AG09319 (cell line): Measurements from ENCODE around the gene MYPOP.

ENCODE experiments used
- DNase-seq: peaks from one replicate; pipeline ENCODE4 v3.0.0-alpha.2; 2010; ENCODE audit warnings: low read depth; ENCODE audit errors: extremely low read depth
- CTCF ChIP-seq: IDR thresholded peaks from 2 replicates; pipeline ENCODE4 v1.5.1; 2011; ENCODE audit warnings: low read depth, mild to moderate bottlenecking, inconsistent platforms, low read length, moderate library complexity

Gene MYPOP

GRCh38 chr19:45901912-45902650, at the start of gene MYPOP:
TSS of gene MYPOP (minus strand) at chr19:45902613. CDS start at chr19:45901773, 840 bp downstream.
- TF ChIP-seq CTCF = no peak
- DNase-seq = no peak

GRCh38 chr19:45947926-45948325, 45.5 kb upstream of the MYPOP start:
- DNase-seq = no peak

GRCh38 chr19:45940515-45940805, 38.0 kb upstream of the MYPOP start:
- TF ChIP-seq CTCF = no peak

More at GRCh38 chr19:45947926-45948325, 45.5 kb upstream of the MYPOP start:
- TF ChIP-seq CTCF = no peak

GRCh38 chr19:45939792-45940514, 37.5 kb upstream of the MYPOP start:
- TF ChIP-seq CTCF = no peak
- DNase-seq = no peak

More at GRCh38 chr19:45940515-45940805, 38.0 kb upstream of the MYPOP start:
- no peak for DNase-seq

- TF ChIP-seq CTCF = no peak
Observed at GRCh38 chr19:45938733-45939319, 36.4 kb upstream of the MYPOP start.

GRCh38 chr19:45935267-45935666, 32.9 kb upstream of the MYPOP start:
- no peak for TF ChIP-seq CTCF
- no peak for DNase-seq

More at GRCh38 chr19:45938733-45939319, 36.4 kb upstream of the MYPOP start:
- no peak for DNase-seq

GRCh38 chr19:45934551-45935230, 32.3 kb upstream of the MYPOP start:
- DNase-seq = no peak
- no peak for TF ChIP-seq CTCF
